GM19397 (cell line): Measurements from ENCODE around the gene ZEB2.
A peak's percentile ranks its signal among the peaks of the same experiment; 100 is the strongest.

ENCODE experiments used
- ATAC-seq: cut with Tn5 transposase; IDR thresholded peaks from one replicate; pipeline ENCODE4 v1.9.1; 2021; ENCODE audit warnings: mild to moderate bottlenecking, moderate library complexity; ENCODE audit not compliant: unreplicated experiment

ZEB2 gene

DNA sequence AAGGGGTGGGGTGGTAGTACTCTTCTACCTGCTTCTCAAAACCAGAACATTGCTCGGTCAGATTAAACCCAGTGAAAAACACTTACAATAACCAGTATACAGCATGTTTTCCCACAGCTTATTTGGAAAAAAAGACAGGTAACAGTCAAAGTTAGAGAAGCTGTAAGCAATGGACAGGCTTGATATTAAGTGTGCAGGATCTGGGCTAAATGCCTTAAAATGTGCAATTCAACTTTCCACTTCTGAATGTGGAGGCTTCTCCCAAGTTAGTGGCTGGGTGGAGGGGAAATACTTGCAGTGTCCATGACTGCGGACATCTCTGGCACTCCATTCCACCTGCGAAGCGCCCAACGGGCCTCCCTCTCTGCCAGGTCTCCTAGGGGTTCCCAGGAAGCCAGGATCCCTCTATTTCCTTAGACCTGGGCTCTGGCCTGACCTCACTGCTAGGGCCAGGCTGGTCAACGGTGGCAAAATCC lies 5.3 kb downstream of the ZEB2 start:
- no peak for ATAC-seq

DNA sequence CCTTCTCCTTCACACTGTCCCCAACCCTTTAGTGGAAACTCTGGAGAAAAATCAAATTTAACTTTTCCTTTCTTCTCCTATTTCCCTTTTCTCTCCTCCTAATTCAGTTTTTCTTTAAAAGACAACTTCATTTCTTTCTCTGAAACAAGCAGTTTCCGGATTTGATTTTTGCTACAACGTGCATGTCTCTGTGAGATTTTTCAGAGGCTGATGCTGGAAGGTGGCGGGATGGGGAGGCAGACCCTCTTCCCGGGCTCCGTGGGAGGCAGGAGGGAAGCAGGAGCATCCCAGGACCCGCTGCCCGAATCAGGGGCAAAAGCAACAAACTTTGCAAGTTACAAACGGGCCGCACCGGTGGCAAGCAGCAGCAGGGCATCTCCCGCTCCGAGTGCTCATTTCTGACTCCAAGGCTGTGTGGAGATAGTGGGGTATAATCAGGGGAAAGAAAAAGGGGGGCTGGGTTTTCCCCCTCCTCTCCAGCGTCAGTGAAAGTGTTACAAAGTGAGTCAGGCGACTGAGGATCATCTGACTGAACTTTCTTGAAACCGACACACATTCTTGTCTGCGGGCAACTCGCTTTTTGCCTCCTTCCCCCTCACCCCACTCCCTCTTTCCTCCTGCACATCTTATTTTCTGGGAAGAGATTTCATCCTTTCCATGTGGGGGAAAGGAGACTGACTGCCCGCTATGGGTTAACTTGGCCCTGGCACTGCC lies 6.4 kb downstream of the ZEB2 start:
- ATAC-seq = no peak

DNA sequence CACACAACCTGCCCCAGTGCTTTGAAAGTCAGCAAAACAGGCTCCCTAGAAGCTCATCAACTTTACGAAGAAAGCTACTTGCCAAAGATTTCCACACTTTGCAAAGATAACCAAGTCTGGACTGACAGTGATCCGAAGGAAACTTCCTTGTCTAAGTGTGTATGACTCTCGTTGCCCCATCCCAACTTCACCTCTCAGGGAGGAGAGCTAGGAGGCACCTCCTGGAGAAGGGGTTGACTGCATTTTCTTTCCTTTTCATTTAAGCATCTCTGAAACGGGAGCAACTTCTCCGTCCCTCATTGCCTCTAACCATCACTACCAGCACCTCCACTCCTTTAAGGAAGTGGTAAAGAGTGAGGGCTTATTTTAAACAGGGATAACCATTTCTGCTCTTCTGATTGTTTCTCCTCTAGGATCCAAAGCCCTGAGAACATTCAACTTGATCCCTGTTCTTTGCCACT lies 7.0 kb downstream of the ZEB2 start:
- no peak for ATAC-seq

DNA sequence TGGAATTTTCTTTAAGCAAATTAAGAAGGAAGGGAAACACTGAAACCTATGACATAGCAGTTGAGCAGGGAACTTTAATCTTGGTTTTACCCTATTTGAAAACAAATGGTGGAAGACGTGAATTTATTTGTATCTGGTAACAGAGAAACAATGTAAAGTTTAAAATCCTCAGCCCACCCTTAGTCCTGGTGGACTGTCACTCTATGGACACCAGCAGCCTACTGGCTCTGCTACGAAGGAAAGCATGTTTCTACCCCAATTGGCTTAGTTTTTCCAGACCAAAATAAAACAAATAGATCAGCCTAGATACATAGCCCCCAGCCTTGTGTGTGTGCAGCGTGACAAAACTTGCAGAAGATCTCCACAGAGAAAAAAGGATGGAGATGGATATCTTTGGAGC lies 7.4 kb downstream of the ZEB2 start:
- no peak for ATAC-seq

DNA sequence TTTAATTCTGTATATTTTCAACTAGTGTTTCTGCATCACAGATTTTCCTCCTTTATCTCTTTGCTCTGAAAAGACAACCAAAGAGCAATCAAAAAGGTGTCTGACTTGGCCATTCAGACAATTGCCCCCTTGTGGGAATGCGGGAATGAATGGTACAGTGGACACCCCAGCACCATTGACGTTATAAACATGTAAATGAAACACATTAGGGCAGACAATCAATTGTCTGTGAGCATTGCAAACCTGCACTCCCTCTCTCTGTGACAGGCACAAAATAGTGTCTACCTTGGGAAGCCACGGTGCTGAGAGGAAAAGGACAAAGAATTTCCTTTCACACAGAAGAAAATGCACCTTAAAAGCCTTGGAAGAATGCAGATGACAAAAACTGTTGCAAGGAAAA lies 8.0 kb downstream of the ZEB2 start:
- no peak for ATAC-seq

DNA sequence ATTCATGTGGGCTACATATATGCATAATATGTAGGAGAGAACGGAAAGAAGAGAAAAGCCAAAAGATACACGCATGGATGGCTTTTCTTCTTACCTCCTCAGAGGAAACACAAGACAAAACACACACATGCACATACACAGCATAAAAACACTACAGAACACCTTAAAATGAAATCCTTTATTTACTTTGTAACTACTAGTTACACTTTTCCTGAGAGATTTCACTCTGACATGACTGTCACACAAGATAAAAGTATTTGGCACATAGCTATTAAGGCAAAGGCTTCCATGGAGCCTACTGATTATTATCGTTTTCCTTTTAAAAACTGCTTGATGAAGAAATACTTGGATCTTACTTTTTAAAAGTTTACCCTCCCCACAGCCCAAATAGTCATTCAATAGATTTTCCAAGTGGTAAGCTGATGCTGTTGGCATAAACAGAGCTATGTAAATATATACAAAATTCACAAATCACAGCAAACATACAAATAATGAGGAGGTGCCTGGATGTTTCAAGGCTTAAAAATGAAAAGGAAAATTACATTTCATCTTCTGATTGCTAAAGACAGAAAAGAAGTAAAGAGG lies 8.6 kb downstream of the ZEB2 start:
- ATAC-seq = no peak

DNA sequence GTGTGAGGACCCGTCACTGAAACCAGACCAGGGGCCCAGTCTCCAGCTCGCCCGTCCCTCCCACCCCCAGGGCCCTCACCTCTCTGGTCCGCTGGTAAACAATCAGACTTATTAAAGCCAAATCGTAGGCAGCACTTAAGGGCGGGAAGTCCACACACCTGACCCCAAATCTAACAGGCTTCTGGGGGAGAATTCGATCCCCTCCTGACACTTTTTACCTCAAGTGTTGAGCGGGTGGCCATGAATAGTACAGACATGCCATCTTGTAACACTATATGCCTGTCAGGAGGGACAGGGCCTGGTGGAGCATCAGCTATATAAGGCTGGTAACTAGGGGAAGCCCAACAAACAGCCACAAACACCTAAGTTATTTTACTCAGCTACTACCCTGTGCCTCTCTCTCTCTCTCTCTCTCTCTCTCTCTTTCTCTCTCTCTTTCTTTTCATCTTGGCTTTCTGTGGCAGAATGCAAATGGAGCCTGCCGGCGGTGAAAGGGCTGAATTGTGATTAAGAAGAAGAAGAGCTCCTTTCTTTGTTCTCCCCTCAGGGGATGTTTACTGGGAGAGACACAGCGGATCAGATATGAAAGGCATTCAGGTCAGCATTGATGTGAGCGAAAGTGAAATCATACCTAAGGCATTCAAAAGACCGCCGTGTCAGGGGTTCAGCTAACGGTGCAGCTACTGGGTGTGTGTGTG lies 9.5 kb downstream of the ZEB2 start:
- peak; percentile 78 for ATAC-seq

DNA sequence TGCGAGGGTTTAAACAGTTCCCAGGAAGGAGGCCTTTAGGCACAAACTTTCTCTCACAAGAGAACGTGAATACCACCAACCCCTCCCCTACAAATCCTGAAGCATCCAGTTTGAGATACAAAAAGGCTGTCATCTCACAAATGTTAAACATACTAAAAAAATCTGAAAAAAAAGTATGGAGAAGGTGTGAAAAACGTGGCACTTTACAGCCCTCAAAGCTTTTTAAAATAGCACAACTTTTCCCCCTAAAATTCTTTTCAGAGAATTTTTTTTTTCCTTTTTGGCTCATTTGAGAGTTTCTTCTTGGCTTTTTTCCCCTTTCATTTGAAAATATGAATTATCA lies 10.1 kb downstream of the ZEB2 start:
- no peak for ATAC-seq

DNA sequence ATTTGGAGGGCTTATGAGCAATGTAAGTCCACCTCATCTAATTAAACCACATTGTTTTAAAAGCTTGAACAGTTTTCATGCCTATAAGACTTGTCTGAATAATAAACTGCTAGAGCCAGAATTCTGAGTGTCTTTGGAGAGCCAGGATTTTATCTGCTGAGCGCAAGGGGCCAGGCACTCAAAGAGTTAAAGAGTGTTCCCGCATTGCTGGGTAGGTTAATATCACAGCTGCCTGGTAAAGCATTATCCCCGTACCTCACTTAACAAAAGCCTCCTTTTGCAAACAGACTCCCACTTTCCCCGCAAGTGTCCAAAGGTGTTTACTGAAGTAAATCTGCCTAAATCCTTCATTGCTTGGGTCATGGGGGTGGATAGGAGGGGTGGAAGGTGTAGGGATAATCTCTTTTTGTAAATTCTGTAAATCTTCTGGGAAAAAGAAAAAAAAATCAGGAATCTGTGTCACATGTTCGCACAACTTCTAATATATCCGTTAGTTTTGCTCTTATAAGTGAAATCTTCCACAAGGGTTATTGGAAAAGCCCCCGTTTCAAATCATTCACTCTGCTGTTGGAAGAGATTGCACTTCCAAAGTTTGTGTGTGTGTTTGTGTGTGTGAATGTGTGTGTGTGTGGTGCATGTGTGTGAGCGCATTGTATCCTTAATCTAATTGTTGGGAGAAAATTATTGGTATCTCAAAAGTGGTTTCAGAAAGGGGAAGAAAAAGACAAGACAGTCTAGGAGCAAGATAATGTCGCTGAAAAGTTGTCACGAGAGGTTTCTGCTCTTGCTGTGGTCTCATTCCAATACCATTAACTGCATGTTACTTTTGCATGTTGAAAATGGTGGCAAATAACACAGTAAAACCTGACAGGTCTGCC lies 10.7 kb downstream of the ZEB2 start:
- no peak for ATAC-seq

DNA sequence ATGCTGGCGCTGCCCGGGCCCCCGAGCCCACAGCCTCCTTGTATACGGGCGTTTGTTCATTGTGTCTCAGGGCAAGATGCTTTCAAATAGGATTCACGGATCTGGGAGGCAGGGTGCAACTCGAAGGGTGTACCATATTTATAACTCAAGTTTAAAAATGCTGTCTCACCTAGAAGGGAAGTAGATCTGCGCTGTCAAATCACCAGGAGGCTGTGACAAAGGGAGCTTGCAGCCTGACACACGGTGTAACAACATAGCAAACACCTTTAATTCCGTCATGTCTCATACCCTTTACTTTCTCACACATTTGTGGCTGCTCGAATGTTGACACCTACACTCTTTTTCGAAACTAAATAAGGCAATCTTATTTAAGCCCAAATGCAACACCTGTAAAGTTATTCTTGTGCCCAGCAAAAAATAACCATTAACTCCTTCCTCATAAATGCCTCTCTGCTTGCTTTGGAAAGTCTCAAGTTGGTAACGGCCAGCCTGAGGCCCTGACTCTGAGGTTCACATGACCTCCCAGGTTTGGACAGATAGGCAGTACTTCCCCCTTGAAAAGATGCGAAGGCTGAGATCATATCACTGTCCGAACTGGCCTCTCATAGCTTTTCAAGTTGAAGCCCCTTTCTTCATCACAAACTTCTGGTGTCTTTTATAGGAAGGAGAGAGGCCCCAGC lies 11.6 kb downstream of the ZEB2 start:
- ATAC-seq = no peak

DNA sequence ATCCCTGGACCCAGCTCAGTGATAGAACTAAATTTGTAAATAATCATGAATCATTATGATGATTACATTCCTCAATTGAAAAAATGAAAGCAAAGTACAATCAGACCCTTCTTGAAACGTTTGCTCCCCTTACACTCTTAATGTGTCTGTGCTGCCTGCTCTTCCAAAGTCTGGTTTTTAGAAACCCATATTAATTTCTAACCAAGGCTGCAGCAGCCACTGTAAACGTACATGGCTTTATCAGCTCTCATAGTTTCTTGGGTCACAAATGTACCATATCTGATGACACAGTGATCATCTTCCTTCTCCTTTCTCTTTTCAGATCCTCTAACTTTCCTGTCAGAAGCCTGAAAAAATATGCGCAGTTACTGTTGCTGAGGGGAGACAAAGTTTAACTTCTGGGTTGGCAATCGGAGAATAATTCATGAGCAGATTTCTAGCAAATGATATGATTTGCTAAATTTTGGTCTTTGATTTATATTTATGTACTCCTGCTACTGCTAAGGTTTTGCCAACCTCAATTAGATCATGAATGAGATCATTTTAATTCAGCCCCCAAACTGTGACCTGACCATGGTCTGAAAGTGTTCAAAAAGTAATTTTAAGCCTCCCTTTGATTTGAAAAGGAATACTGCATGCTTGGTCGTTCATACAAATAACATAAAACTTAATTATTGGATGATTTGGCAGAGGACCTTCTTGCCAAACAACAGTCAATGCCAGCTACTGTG lies 12.3 kb downstream of the ZEB2 start:
- ATAC-seq = no peak

DNA sequence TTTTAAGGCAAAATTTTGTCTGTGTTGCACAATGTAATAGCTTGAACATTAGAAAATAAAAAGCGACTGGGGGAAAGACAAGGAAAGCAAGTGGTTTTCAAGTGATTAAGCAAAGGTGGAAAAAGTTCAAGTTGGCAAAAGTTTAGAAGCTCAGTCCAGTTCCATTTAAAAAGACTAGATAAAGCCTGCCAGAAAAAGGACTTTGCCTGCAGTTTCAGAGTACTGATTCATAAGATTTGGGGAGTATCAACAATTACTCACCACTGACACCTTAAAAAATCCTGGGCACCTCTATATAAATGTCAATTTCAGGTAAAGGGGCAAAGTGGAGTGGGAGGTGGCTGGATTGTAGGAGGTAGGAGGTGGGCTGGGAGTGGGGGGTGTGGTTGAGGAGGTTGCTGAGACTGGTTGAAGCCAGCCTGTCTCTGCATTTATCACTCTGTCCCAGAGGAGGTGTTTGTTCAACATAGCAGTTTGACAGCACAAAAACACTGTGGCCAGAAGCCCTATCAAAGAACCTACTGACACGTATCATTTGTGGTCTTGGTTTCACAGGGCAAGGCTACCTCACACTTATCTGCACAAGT lies 14.6 kb downstream of the ZEB2 start:
- ATAC-seq = no peak

DNA sequence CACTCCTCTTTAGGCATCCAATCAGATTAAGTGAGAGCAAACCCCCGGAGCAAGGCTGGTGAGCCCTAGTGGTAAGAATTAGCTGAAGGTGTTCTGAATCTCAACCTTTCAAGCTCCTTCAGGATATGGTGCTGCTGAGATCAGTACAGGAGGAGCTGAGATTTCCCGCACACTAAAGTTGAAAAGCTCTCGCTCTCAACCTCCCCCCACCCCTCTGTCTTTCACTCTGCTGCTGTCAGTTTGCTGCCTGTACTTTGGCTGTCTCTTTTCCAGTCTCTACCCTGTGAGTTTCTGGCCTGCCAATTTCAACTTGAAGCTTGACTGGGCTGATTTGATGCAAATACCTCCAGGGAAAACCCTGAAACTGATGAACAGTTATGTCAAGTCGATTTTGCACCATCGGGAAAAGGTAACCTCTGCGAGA lies 15.7 kb downstream of the ZEB2 start:
- ATAC-seq = no peak

DNA sequence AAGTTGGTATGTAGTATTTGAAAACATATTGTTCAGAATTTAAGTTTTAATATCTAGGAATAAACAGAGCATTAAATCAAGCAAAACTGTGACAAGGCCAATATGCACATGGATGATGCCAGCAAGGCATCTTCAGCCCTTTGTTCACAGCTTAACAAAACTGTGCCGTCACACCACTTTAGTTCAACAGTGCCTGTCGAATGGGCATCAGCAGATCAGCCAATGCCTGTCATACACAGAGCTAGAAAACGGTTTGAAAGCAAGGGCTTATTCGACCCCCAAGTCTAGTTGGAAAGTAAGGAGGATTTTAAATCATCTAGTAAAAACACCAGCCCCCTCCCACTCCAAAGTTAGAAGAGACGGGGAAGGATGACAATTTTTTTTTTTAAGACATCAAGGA lies 16.7 kb downstream of the ZEB2 start:
- ATAC-seq = no peak

DNA sequence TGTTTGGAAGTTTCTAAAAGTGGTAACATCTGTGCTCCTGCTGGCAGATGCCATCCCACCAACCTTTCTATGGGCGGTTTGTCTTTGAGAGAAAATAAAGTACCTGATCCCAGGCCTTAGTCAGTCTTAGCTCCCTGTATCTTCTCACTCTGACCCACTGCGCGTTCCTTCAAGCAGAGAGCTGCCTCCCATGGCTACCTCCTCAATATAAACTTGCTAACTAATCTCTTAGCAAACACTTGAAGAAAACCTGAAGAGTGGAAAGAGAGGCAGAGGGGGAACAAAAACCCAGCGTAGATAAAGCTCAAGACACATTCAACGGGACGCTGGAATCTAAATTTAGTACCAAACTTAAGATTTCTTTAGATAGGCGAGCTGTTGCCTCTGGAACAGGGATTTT lies 17.6 kb downstream of the ZEB2 start:
- no peak for ATAC-seq

DNA sequence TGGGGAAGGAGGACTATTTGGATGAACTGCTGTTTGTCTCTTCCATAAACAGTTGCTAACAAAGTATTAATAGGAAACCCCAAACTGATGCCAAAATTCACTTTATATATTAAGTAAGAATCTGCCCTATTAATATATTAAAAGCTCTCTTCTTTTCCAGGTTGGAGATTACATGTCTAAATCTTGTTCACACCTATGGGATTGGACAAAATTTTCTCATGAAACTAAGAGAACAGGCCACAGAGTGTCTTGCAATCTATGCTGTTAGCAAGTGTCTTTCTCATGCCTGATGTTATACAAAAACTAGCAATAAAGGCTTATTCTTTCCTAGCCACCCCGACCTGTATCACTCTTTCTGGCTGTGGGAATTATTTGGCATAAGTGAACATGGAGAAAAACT lies 18.3 kb downstream of the ZEB2 start:
- ATAC-seq = no peak

DNA sequence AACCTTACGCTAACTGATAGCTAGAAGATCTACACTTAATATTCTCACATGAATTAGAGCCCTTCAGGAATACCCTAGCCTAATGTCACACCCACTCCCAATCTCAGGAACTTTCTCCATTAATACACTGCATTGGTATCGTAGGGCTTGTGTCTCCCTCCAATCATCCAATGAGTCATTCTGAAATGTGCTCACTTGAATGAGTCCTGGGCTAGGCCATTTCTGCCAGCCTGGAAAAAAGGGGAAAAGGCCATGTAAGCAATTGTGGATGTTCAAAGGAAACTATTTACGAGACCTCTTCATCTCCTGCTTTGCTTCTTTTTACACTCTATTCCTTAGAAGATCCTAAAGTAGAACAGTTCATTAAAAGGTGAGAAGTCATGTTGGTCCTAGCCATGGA lies 18.8 kb downstream of the ZEB2 start:
- no peak for ATAC-seq

DNA sequence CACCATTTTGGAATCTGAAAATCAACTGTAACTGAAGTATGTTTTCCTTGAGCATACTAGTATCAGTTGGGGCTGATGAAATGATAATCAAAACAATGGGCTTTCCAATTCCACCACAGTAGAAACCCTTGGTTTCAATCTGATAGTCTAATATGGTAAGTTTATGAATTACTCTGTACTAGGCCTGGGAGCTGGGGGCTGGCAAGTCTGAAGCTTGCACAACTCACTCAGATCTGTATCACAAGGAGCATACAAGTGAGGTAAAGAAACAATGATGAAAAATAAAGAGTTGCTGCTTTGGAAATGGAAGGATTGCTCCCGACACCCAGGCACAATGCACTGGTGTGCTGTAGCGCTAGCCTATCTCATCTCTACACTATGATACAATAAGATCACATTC lies 19.4 kb downstream of the ZEB2 start:
- no peak for ATAC-seq

DNA sequence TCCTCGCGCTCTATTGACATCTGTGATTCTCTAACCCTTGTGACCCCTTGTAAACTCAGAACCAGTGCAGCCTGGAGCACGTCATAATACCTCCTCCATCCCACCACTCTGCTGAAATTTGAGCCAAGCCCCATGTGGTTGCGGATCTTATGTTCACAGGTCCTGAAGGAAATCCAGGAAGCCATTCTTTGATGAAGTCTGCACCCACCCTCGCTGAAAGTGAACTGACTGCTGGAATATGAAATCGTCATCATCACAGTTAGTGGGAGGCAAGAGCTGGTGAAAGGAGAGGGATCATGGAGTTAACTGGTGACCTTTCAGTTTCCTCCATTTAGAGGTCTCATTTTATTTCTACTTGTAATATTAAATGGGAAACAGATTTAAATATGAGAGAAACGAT lies 21.6 kb downstream of the ZEB2 start:
- ATAC-seq = no peak
